Stimulated activated memory B cell treated with anti-CD40 and anti-IgM and Interleukin-4, amounts not matched to agents 10 μg/mL and 1 μg/mL and 100 μg/mL, for 72 hours (primary cell): ENCODE measurements around the gene SEMA5A.
"Not testable (repeated sequence)": the region's sequence is repeated elsewhere in the genome, so short reads cannot be mapped to it uniquely, and the experiment has no call there.

ENCODE experiments used
- ATAC-seq: fragments of 150-1000 bp; cut with Tn5 transposase; 2 replicates; pipeline ENCODE4 v1.10.0; 2021
- H3K27ac Mint-ChIP-seq: one replicate; pipeline ENCODE4 v1.8.0; 2022; ENCODE audit warnings: mild to moderate bottlenecking, mixed read lengths
- H3K27me3 Mint-ChIP-seq: one replicate; pipeline ENCODE4 v1.8.0; 2022; ENCODE audit warnings: mixed read lengths
- H3K36me3 Mint-ChIP-seq: one replicate; pipeline ENCODE4 v1.8.0; 2022; ENCODE audit warnings: mixed read lengths
- H3K4me1 Mint-ChIP-seq: one replicate; pipeline ENCODE4 v1.8.0; 2022; ENCODE audit warnings: mixed read lengths
- H3K4me3 Mint-ChIP-seq: one replicate; pipeline ENCODE4 v1.8.0; 2022; ENCODE audit warnings: mild to moderate bottlenecking, moderate library complexity, mixed read lengths
- H3K9me3 Mint-ChIP-seq: one replicate; pipeline ENCODE4 v1.8.0; 2022; ENCODE audit warnings: mixed read lengths

The SEMA5A gene

GRCh38 chr5:9429691-9430215 lies 116.1 kb downstream of the SEMA5A start:
- no peak overlapping the region for H3K4me3 Mint-ChIP-seq
- H3K27me3 Mint-ChIP-seq, result no peaks in the 10 kb centered on the region
- H3K27ac Mint-ChIP-seq, result no peak overlapping the region
- no peaks in the 10 kb centered on the region for H3K4me1 Mint-ChIP-seq
- ATAC-seq, result no peak
- no peaks in the 10 kb centered on the region for H3K9me3 Mint-ChIP-seq
- H3K36me3 Mint-ChIP-seq, result no peaks in the 10 kb centered on the region

DNA sequence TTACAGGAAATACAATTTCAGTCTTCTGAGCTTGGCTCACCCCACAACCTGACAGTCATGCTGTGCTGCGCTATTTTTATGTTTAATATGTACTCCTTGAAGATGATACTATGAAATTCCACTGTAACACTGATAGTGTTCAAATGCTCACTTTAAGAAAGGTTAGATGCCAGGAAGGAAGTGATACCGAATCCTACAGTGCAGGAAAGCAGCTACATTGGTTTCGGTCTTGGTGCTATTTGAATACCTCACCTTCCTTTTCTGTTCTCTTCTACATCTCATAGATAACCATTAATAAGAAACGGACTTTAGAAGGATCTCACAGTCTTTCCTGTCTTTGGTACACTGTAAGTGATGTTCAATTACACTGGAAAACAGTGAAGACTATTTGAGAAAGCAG lies 117.6 kb downstream of the SEMA5A start:
- ATAC-seq, result no peak
- Mint-ChIP-seq H3K36me3 (no peaks in the 10 kb centered on the region), H3K9me3 (no peaks in the 10 kb centered on the region), H3K4me1 (no peaks in the 10 kb centered on the region), H3K4me3 (no peak overlapping the region), H3K27ac (no peak overlapping the region), H3K27me3 (no peaks in the 10 kb centered on the region)

- H3K9me3 Mint-ChIP-seq, result no peaks in the 10 kb centered on the region
- H3K27me3 Mint-ChIP-seq, result no peaks in the 10 kb centered on the region
- ATAC-seq, result no peak
- H3K36me3 Mint-ChIP-seq, result no peaks in the 10 kb centered on the region
- H3K4me1 Mint-ChIP-seq, result no peaks in the 10 kb centered on the region
- H3K4me3 Mint-ChIP-seq, result no peak overlapping the region
- no peak overlapping the region for H3K27ac Mint-ChIP-seq
Measured at GRCh38 chr5:9425710-9426109, 120.2 kb downstream of the SEMA5A start.

DNA sequence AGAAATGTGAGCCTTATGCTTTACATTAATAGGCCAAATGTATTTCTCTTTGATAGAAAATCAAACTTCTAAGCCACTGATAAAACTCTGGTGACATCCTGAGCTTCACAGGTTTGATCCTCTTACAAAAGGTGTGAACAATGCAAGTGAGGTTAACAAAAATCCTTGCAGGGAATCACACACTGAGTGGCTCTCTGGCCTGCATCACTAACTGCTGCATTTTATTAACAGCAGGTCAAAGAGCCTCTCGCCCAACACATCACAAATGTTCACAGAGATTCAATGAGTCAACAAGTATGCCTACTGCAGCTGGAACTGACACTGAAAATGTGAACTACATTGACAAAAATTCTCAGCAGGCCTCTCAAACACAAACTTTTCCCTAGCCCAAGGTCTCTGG lies 122.3 kb downstream of the SEMA5A start:
- Mint-ChIP-seq H3K36me3 (no peaks in the 10 kb centered on the region), H3K4me3 (no peak overlapping the region), H3K4me1 (no peaks in the 10 kb centered on the region), H3K27ac (no peak overlapping the region), H3K27me3 (no peaks in the 10 kb centered on the region), H3K9me3 (peaks cover 4% of the 10 kb centered on the region)
- ATAC-seq, result no peak

- no peak overlapping the region for H3K4me3 Mint-ChIP-seq
- H3K4me1 Mint-ChIP-seq, result no peaks in the 10 kb centered on the region
- H3K36me3 Mint-ChIP-seq, result no peaks in the 10 kb centered on the region
Measured at GRCh38 chr5:9421884-9422283, 124.0 kb downstream of the SEMA5A start.

DNA sequence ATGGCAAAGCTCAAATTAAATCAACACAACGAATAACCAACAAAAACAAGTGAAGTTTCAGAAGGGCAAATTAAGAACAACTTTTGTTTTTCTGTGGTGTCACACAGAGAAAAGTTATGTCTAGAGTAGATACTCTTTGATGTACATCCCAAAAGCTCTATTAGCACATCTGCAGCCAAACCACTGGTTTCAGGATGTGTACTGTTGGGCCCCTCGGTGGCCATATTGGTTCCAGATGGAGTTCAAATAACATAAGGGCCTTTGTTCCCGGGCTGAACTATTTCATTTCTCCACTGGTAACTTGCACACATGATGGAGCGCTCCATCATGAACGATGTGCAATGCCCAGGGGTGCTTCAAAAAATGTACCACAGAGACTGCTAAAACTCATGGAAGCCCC lies 126.1 kb downstream of the SEMA5A start:
- H3K27ac Mint-ChIP-seq, result no peak overlapping the region
- ATAC-seq, result no peak
- no peaks in the 10 kb centered on the region for H3K27me3 Mint-ChIP-seq
- peaks cover 7% of the 10 kb centered on the region for H3K9me3 Mint-ChIP-seq
- no peaks in the 10 kb centered on the region for H3K36me3 Mint-ChIP-seq
- no peak overlapping the region for H3K4me3 Mint-ChIP-seq
- H3K4me1 Mint-ChIP-seq, result no peaks in the 10 kb centered on the region

More at GRCh38 chr5:9421884-9422283, 124.0 kb downstream of the SEMA5A start:
- ATAC-seq, result no peak
- H3K27ac Mint-ChIP-seq, result no peak overlapping the region
- no peaks in the 10 kb centered on the region for H3K27me3 Mint-ChIP-seq
- peaks cover 7% of the 10 kb centered on the region for H3K9me3 Mint-ChIP-seq

DNA sequence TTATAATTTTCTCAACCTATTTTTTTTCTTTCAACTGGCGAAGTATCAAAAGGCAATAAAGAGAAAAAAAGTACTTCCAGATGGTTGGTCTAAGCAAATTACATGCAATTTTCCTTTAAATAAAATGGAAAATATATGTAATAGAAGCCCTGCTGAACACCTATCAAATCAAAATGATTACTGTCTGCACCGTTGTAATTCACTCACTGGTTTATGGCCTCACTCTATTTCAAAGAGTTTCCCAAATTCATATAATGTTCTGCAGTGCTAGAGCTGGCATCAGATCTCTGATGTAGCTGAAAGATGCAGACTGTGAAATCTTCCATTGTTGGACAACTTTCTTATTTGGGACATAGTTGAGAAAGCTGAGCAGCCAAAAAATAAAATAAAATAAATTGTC lies 130.3 kb downstream of the SEMA5A start:
- Mint-ChIP-seq H3K9me3 (peaks cover 10% of the 10 kb centered on the region), H3K27me3 (no peaks in the 10 kb centered on the region), H3K4me1 (no peaks in the 10 kb centered on the region), H3K36me3 (no peaks in the 10 kb centered on the region), H3K4me3 (no peak overlapping the region), H3K27ac (no peak overlapping the region)
- ATAC-seq, result no peak

- H3K9me3 Mint-ChIP-seq, result peaks cover 10% of the 10 kb centered on the region
- H3K27ac Mint-ChIP-seq, result no peak overlapping the region
- no peak for ATAC-seq
- H3K36me3 Mint-ChIP-seq, result no peaks in the 10 kb centered on the region
- H3K4me3 Mint-ChIP-seq, result no peak overlapping the region
- H3K27me3 Mint-ChIP-seq, result no peaks in the 10 kb centered on the region
- no peaks in the 10 kb centered on the region for H3K4me1 Mint-ChIP-seq
Measured at GRCh38 chr5:9415091-9415490, 130.8 kb downstream of the SEMA5A start.

DNA sequence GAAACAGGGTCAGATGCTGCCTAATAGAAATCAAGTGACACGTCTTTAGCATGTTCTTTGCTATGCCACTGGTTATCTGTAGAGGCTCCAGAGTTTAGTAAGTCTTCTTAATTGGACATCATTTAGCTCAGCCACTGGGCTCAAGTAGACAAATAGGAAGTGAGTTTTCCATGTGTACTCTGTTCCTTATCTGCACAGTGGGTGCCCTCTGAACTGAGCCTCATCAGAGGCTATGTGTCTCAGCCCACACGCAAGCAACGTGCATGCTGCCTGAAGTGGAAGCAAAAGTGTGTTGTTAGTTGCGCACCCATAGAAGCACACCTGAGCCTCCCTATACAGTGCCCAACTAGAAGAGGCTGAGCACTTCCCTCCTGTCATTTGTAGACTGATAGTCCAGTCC lies 134.7 kb downstream of the SEMA5A start:
- Mint-ChIP-seq H3K36me3 (no peaks in the 10 kb centered on the region), H3K4me1 (no peaks in the 10 kb centered on the region), H3K9me3 (peaks cover 9% of the 10 kb centered on the region), H3K4me3 (no peak overlapping the region), H3K27me3 (no peaks in the 10 kb centered on the region), H3K27ac (no peak overlapping the region)
- no peak for ATAC-seq

- no peaks in the 10 kb centered on the region for H3K4me1 Mint-ChIP-seq
- no peak overlapping the region for H3K27ac Mint-ChIP-seq
- peaks cover 9% of the 10 kb centered on the region for H3K9me3 Mint-ChIP-seq
- H3K36me3 Mint-ChIP-seq, result no peaks in the 10 kb centered on the region
- no peaks in the 10 kb centered on the region for H3K27me3 Mint-ChIP-seq
- no peak for ATAC-seq
- H3K4me3 Mint-ChIP-seq, result no peak overlapping the region
Measured at GRCh38 chr5:9409413-9409960, 136.4 kb downstream of the SEMA5A start.

- H3K9me3 Mint-ChIP-seq, result peaks cover 9% of the 10 kb centered on the region
- H3K4me3 Mint-ChIP-seq, result no peak overlapping the region
- no peak overlapping the region for H3K27ac Mint-ChIP-seq
- H3K4me1 Mint-ChIP-seq, result no peaks in the 10 kb centered on the region
- H3K27me3 Mint-ChIP-seq, result no peaks in the 10 kb centered on the region
- H3K36me3 Mint-ChIP-seq, result no peaks in the 10 kb centered on the region
- ATAC-seq, result no peak
Measured at GRCh38 chr5:9408964-9409363, 136.9 kb downstream of the SEMA5A start.

DNA sequence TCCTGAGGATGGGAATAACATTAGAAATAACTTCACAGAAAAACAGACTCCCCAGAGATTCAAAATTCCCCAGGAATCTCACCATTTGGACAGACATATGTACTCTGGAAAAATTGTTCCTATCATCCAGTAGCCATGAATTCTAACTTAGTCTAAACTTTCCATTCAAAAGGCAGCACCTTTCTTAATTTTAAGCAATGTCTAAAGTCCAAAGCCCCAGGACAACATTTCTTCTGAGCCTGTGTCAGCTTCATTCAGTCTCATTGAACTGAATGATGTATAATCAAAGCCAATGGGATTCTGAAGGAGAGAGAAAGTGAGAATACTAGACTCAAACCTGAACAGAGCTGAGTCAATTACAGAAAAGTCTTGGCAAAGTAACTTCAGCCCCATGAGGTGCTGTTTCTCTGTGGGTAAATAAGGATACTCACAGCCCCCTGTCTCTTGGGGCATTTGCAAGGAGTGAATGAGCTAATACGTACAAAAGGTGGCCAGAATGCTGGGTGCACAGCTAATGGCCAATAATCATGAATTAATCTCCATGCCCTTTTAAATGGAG lies 140.6 kb downstream of the SEMA5A start:
- H3K4me1 Mint-ChIP-seq, result no peaks in the 10 kb centered on the region
- H3K4me3 Mint-ChIP-seq, result no peak overlapping the region
- ATAC-seq, result no peak
- H3K27ac Mint-ChIP-seq, result no peak overlapping the region
- no peaks in the 10 kb centered on the region for H3K27me3 Mint-ChIP-seq
- peaks cover 11% of the 10 kb centered on the region for H3K9me3 Mint-ChIP-seq
- H3K36me3 Mint-ChIP-seq, result no peaks in the 10 kb centered on the region

DNA sequence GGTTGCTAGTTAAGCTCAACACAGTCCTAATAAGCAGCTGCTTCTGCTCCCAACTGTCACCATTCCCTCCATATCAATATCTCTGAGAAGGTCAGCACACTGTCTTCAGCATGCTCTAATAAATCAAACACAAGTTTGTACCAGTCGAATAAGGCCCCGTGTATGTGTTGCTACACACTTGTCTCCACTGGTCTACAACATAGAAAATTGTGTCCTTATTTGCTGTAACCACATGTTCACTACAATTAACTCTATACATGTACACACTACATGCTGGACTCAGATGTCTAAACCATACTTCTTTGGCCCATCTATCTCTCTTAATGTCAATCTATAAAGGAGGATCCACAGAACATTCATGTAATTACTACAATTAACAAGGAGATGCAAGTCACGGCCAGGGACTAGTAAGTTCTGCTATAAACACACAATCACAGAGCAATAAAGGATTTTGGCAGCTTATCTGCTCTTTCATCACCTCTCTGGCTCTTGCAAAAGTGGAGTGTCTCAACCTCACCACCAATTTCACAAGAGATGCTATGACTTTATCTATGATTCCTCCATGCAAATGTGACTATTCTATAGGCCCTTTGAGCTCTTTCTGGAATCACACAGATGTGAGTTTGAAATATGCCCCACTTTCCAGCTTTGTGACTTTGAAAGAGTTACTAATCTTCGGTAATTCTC lies 143.9 kb downstream of the SEMA5A start:
- no peaks in the 10 kb centered on the region for H3K4me1 Mint-ChIP-seq
- ATAC-seq, result no peak
- H3K36me3 Mint-ChIP-seq, result no peaks in the 10 kb centered on the region
- no peak overlapping the region for H3K4me3 Mint-ChIP-seq
- peaks cover 14% of the 10 kb centered on the region for H3K9me3 Mint-ChIP-seq
- no peak overlapping the region for H3K27ac Mint-ChIP-seq
- H3K27me3 Mint-ChIP-seq, result no peaks in the 10 kb centered on the region

- not testable (repeated sequence) for H3K4me1 Mint-ChIP-seq, H3K27me3 Mint-ChIP-seq, H3K36me3 Mint-ChIP-seq, H3K4me3 Mint-ChIP-seq, H3K27ac Mint-ChIP-seq, ATAC-seq
- H3K9me3 Mint-ChIP-seq, result peaks cover 14% of the 10 kb centered on the region
Measured at GRCh38 chr5:9399783-9400182, 146.1 kb downstream of the SEMA5A start.

- peaks cover 14% of the 10 kb centered on the region for H3K9me3 Mint-ChIP-seq
- no peaks in the 10 kb centered on the region for H3K36me3 Mint-ChIP-seq
- H3K27me3 Mint-ChIP-seq, result no peaks in the 10 kb centered on the region
- no peak for ATAC-seq
- H3K4me3 Mint-ChIP-seq, result no peak overlapping the region
- H3K27ac Mint-ChIP-seq, result no peak overlapping the region
- H3K4me1 Mint-ChIP-seq, result no peaks in the 10 kb centered on the region
Measured at GRCh38 chr5:9399094-9399493, 146.8 kb downstream of the SEMA5A start.

- Mint-ChIP-seq H3K4me3 (no peak overlapping the region), H3K4me1 (no peaks in the 10 kb centered on the region), H3K27me3 (no peaks in the 10 kb centered on the region), H3K36me3 (no peaks in the 10 kb centered on the region), H3K27ac (no peak overlapping the region), H3K9me3 (peaks cover 14% of the 10 kb centered on the region)
- no peak for ATAC-seq
Measured at GRCh38 chr5:9398227-9398626, 147.6 kb downstream of the SEMA5A start.
